C4-2B (cell line): ENCODE measurements around the gene FOXO6.

Experiments
- CTCF ChIP-seq: fragments of 450-650 bp; conservative IDR thresholded peaks from 2 replicates; pipeline ENCODE4 v1.5.1; 2017; ENCODE audit warnings: mild to moderate bottlenecking
- ZFX ChIP-seq: fragments of 450-650 bp; IDR thresholded peaks from 2 replicates; pipeline ENCODE4 v1.6.1; 2017

- no peak for TF ChIP-seq CTCF
- no peak for TF ChIP-seq ZFX
These were observed 9.7 kb downstream of the FOXO6 start for GRCh38 chr1:41370756-41371420.
